GM12878 (cell line): ENCODE results near the gene PEMT. TPM values are rescaled to one million over a fixed set of nuclear protein-coding genes. Genes with fewer than 3 reads are reported as not detected.
"Not testable (repeated sequence)": the region's sequence is repeated elsewhere in the genome, so short reads cannot be mapped to it uniquely, and the experiment has no call there.

Experiments
- ATAC-seq: fragments of 200-7000 bp; cut with Tn5 transposase; 3 replicates; pipeline ENCODE4 v1.9.1; 2020; ENCODE audit warnings: mild to moderate bottlenecking, moderate library complexity
- BruUV-seq: library from RNA; stranded (reverse); fragments of 400-500 nt; replicated peaks from 2 replicates; lab custom pipeline; 2021; lab: Mats Ljungman, UMichigan
- CTCF ChIA-PET: fragments of 300-600 bp; sonication (Branson Sonifier 250); formaldehyde crosslinking; extraction: SDS; loops from one replicate; lab custom pipeline; 2021; ENCODE audit warnings: inconsistent platforms; lab: Yijun Ruan, JAX
- POLR2A ChIA-PET: fragments of 350-600 bp; formaldehyde crosslinking; extraction: SDS; loops from one replicate; lab custom pipeline; 2021; ENCODE audit warnings: inconsistent platforms; lab: Charles Lee
- RAD21 ChIA-PET: fragments of 300-600 bp; sonication (Branson Sonifier 250); formaldehyde crosslinking; loops from one replicate; lab custom pipeline; 2023; ENCODE audit warnings: antibody characterized with exemption; ENCODE audit not compliant: unreplicated experiment; lab: Charles Lee
- SMC1A ChIA-PET: fragments of 300-600 bp; sonication (Branson Sonifier 250); formaldehyde crosslinking; loops from one replicate; lab custom pipeline; 2023; ENCODE audit not compliant: unreplicated experiment, uncharacterized antibody; lab: Charles Lee
- DNase-seq: peaks from one replicate; pipeline ENCODE4 v3.0.0-alpha.2; 2011; ENCODE audit warnings: low read depth, low spot score
- FAIRE-seq: peaks from 3 replicates; lab custom pipeline; 2011; peaks lifted over from hg19 to GRCh38; lab: Jason Lieb, UNC
- H2AFZ ChIP-seq: 2 replicates; pipeline ENCODE4 v1.6.0; 2011; ENCODE audit warnings: low read depth, low read length, control low read depth; ENCODE audit not compliant: control insufficient read depth
- H3K27ac ChIP-seq: 2 replicates; pipeline ENCODE4 v1.5.1; 2011; ENCODE audit warnings: control low read depth; ENCODE audit not compliant: control insufficient read depth, insufficient read depth
- H3K27me3 ChIP-seq, 2 experiments: replicated peaks in 1 of 2; 2 replicates each; pipeline versions ENCODE4 v1.6.0 to v1.6.1; 2011; ENCODE audit warnings: low read length in 1 of 2; ENCODE audit not compliant: control insufficient read depth in 2 of 2, insufficient read depth in 2 of 2
- H3K36me3 ChIP-seq, 2 experiments: 2 replicates each; pipeline ENCODE4 v1.5.1; 2011; ENCODE audit warnings: low read length in 1 of 2; ENCODE audit not compliant: control insufficient read depth in 2 of 2, insufficient read depth in 2 of 2
- H3K4me1 ChIP-seq: 2 replicates; pipeline ENCODE4 v1.6.1; 2011; ENCODE audit warnings: mild to moderate bottlenecking, low read length, moderate library complexity, mixed read lengths; ENCODE audit not compliant: control insufficient read depth, insufficient read depth
- H3K4me2 ChIP-seq: 2 replicates; pipeline ENCODE4 v1.6.0; 2011; ENCODE audit warnings: control low read depth; ENCODE audit not compliant: control insufficient read depth, insufficient read depth
- H3K4me3 ChIP-seq: fragments of 200-600 bp; sonication (generic); 2 replicates; pipeline ENCODE4 v1.5.1; 2016
- H3K79me2 ChIP-seq: 2 replicates; pipeline ENCODE4 v1.6.0; 2011; ENCODE audit warnings: low read length; ENCODE audit not compliant: control insufficient read depth, insufficient read depth
- H3K9ac ChIP-seq: 2 replicates; pipeline ENCODE4 v1.8.0; 2011; ENCODE audit warnings: low read length, control low read depth, mixed read lengths; ENCODE audit not compliant: control insufficient read depth, insufficient read depth
- H3K9me3 ChIP-seq: replicated peaks from 3 replicates; pipeline ENCODE4 v1.5.1; 2011; ENCODE audit warnings: mild to moderate bottlenecking, low read length; ENCODE audit not compliant: control insufficient read depth, insufficient read depth
- H4K20me1 ChIP-seq: 2 replicates; pipeline ENCODE4 v1.6.0; 2011; ENCODE audit not compliant: control insufficient read depth, insufficient read depth
- CBFB ChIP-seq: IDR thresholded peaks from 2 replicates; pipeline ENCODE4 v1.6.1; 2016; ENCODE audit warnings: antibody characterized with exemption, low read depth
- FOXK2 ChIP-seq: fragments of 450-650 bp; IDR thresholded peaks from 2 replicates; pipeline ENCODE4 v1.6.1; 2017; ENCODE audit warnings: mild to moderate bottlenecking, moderate library complexity
- HDAC6 ChIP-seq: fragments of 200-600 bp; sonication (generic); IDR thresholded peaks from one replicate; pipeline ENCODE4 v1.8.0; 2017; ENCODE audit warnings: antibody characterized with exemption; ENCODE audit not compliant: unreplicated experiment
- NRF1 ChIP-seq: conservative IDR thresholded peaks from 2 replicates; pipeline ENCODE4 v1.6.1; 2011; ENCODE audit warnings: mild to moderate bottlenecking, low read depth, low read length, improper control_type of control experiment
- ZNF274 ChIP-seq: IDR thresholded peaks from one replicate; pipeline ENCODE4 v1.8.0; 2011; ENCODE audit not compliant: insufficient read length, insufficient read depth
- WGBS: methylation state at CpG from one replicate; pipeline ENCODE4 v1.1.6; 2016; ENCODE audit warnings: low lambda C conversion rate; ENCODE audit not compliant: insufficient replicate concordance, insufficient coverage; ENCODE audit errors: missing lambda C conversion rate; 5-methylcytosine and 5-hydroxymethylcytosine counted together
- in situ Hi-C: fragments of 300-500 bp; cut with MboI; formaldehyde crosslinking; loops from 9 replicates; pipeline ENCODE4 v1.14.3; 2018; ENCODE audit warnings: mixed read lengths
- intact Hi-C: fragments of 100-400 bp; cut with micrococcal nuclease; formaldehyde crosslinking; loops from one replicate; pipeline ENCODE4 v1.14.2; 2022; ENCODE audit not compliant: unreplicated experiment
- polyA plus RNA-seq, 11 experiments: library from polyadenylated mRNA; depleted of rRNA in 4 of 11; unstranded in 6 of 11; stranded (reverse) in 5 of 11; fragments of >200 nt; fragmentation: Nextera tagmentation in 4 of 11; fragmentation: Illumina TruSeq in 1 of 11; extraction: Ambion mirVana in 4 of 11; extraction: Trizol in 1 of 11; gene quantifications; 1 replicate in 1 of 11; 2 replicates in 10 of 11; pipeline versions ENCODE4 v1.2.1 to v1.2.3, GENCODE V29; 2011 to 2016; ENCODE audit warnings: inconsistent platforms in 2 of 11, missing spikeins in 2 of 11, low read depth in 1 of 11
- total RNA-seq, 4 experiments: library from RNA; depleted of rRNA in 3 of 4; stranded (reverse); fragments of >200 nt in 3 of 4; fragmentation: Illumina TruSeq in 1 of 4; extraction: Trizol in 1 of 4; gene quantifications; 2 replicates each; pipeline versions ENCODE4 v1.2.1 to v1.2.3, GENCODE V29; 2013 to 2021
- TF ChIP-seq, protein P1 (sequence below): fragments of 450-650 bp; IDR thresholded peaks from 2 replicates; pipeline ENCODE4 v1.6.1; 2016; ENCODE audit warnings: mild to moderate bottlenecking
- TF ChIP-seq, protein P2 (sequence below): IDR thresholded peaks from 2 replicates; pipeline ENCODE4 v1.6.1; 2011; ENCODE audit warnings: mild to moderate bottlenecking, low read depth, low read length, moderate library complexity; ENCODE audit not compliant: insufficient replicate concordance
- TF ChIP-seq, protein P3 (sequence below): IDR thresholded peaks from 2 replicates; pipeline ENCODE4 v1.6.1; 2011; ENCODE audit warnings: borderline replicate concordance, low read depth, mild to moderate bottlenecking, moderate library complexity, low read length; ENCODE audit not compliant: insufficient read depth, poor library complexity, severe bottlenecking

PEMT gene
- total and polyA plus RNA-seq, 10 of the 15 experiments (the other 5 are each of a cell fraction or from before 2014, with no cell fraction given): 2.8 to 44.7 (median 25.4) TPM

DNA sequence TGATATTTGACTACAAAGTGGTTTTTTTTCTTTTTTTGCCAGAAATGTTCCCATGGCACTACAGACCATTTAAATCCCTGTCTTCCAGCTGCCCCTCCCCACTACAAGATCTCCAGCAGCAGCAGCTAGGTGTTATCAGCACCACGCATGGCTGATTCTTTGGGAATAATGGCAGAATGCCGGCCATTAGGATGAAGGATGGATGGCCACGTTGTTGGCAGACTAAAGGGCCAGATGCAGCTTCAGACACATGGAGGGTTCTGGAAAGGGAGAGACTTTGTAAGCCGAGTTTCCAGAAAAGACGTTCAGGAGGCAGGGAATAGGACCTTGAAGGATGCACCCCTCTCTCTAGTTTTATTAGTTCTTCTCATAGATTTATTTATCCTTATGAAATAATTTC, 125.0 kb downstream of the PEMT start (continued):
- no peak for TF ChIP-seq FOXK2

DNA sequence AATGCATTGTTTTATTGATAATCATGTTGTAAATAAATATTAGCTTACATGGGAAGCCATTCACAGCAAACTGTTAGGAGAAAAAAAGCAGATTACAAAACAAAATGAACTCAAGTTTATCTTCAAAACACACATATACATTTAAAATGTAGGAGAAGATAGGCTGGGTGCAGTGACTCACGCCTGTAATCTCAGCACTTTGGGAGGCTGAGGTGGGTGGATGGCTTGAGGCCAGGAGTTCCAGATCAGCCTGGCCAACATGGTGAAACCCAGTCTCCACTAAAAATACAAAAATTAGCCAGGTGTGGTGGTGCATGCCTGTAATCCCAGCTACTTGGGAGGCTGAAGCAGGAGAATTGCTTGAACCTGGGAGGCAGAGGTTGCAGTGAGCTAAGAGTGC, 125.6 kb downstream of the PEMT start:
- CTCF ChIA-PET, H4K20me1 ChIP-seq, RAD21 ChIA-PET, H3K9me3 ChIP-seq, H3K79me2 ChIP-seq, BruUV-seq, intact Hi-C loops, H3K27me3 ChIP-seq, H3K9ac ChIP-seq, DNase-seq, FAIRE-seq, SMC1A ChIA-PET, H3K4me1 ChIP-seq, in situ Hi-C loops, H3K27ac ChIP-seq, H3K4me3 ChIP-seq, H3K36me3 ChIP-seq, ATAC-seq, H2AFZ ChIP-seq, H3K4me2 ChIP-seq: not testable (repeated sequence)
- 0% methylated on average over 1 of the region's 1 CpG for WGBS
- POLR2A ChIA-PET: interaction anchor here (0.6 kb wide), 1 partner anchor 420 kb away, joined by 4 read pairs; no protein-coding TSS in a partner anchor

DNA sequence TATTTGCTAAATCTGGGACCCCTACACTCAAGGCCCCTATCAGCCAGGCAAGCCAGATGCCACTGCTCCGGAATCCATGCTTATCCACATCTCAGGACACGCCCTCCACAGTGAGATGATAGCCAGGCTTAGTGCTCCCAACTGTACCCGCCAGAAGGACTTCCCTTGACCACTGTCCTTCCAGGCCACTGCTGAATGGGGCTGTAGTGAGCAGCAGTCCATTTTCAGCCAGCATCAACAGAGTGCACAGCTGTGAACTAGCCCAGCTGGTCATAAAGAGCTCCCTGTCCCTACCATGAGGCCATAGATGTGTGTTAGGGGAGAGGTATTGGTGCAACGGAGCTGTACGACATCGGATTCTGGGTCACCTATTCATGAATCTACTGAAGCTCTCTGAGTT, 127.7 kb downstream of the PEMT start:
- Histone ChIP-seq H3K4me1 (no peaks in the 10 kb centered on the region), H3K27ac (no peak overlapping the region), H3K36me3 (no peaks in the 10 kb centered on the region), H3K4me3 (no peak overlapping the region), H3K4me2 (no peak overlapping the region), H3K27me3 (no peaks in the 10 kb centered on the region; a peak in 1 of 4 replicates), H3K9ac (no peak overlapping the region), H4K20me1 (no peaks in the 10 kb centered on the region), H3K9me3 (no peaks in the 10 kb centered on the region; the same call in 2 of the 3 replicates), H2AFZ (no peak overlapping the region), H3K79me2 (no peaks in the 10 kb centered on the region)
- no peak for ATAC-seq
- TF ChIP-seq NRF1 (no peak), ZNF274 (no peak), CBFB (no peak), HDAC6 (no peak)
- TF ChIP-seq, protein P1, sequence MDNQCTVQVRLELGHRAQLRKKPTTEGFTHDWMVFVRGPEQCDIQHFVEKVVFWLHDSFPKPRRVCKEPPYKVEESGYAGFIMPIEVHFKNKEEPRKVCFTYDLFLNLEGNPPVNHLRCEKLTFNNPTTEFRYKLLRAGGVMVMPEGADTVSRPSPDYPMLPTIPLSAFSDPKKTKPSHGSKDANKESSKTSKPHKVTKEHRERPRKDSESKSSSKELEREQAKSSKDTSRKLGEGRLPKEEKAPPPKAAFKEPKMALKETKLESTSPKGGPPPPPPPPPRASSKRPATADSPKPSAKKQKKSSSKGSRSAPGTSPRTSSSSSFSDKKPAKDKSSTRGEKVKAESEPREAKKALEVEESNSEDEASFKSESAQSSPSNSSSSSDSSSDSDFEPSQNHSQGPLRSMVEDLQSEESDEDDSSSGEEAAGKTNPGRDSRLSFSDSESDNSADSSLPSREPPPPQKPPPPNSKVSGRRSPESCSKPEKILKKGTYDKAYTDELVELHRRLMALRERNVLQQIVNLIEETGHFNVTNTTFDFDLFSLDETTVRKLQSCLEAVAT: no peak
- TF ChIP-seq, protein P2, sequence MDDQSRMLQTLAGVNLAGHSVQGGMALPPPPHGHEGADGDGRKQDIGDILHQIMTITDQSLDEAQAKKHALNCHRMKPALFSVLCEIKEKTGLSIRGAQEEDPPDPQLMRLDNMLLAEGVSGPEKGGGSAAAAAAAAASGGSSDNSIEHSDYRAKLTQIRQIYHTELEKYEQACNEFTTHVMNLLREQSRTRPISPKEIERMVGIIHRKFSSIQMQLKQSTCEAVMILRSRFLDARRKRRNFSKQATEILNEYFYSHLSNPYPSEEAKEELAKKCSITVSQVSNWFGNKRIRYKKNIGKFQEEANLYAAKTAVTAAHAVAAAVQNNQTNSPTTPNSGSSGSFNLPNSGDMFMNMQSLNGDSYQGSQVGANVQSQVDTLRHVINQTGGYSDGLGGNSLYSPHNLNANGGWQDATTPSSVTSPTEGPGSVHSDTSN: no peak
- TF ChIP-seq, protein P3, sequence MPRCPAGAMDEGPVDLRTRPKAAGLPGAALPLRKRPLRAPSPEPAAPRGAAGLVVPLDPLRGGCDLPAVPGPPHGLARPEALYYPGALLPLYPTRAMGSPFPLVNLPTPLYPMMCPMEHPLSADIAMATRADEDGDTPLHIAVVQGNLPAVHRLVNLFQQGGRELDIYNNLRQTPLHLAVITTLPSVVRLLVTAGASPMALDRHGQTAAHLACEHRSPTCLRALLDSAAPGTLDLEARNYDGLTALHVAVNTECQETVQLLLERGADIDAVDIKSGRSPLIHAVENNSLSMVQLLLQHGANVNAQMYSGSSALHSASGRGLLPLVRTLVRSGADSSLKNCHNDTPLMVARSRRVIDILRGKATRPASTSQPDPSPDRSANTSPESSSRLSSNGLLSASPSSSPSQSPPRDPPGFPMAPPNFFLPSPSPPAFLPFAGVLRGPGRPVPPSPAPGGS: no peak
- ChIA-PET POLR2A (no interaction called here), RAD21 (no interaction called here), CTCF (no interaction called here), SMC1A (no interaction called here)
- in situ Hi-C loops (no loop called here), intact Hi-C loops (no loop called here)
- whole genome bisulfite sequencing: 36% methylated on average over 6 of the region's 6 CpGs
- no peak for DNase-seq
- BruUV-seq: no TSS peak
- FAIRE-seq: no peak
